B cell (primary cell): ENCODE measurements around the gene LECT2.

Source experiments
- EZH2 ChIP-seq: IDR thresholded peaks from 2 replicates; pipeline ENCODE4 v1.6.1; 2012; ENCODE audit warnings: borderline replicate concordance, low read depth, mild to moderate bottlenecking, moderate library complexity, low read length; ENCODE audit not compliant: insufficient read depth, poor library complexity, severe bottlenecking
- TF ChIP-seq, protein P1 (sequence below): fragments of 200-600 bp; IDR thresholded peaks from one replicate; pipeline ENCODE4 v1.8.0; 2022; ENCODE audit warnings: antibody characterized with exemption, mild to moderate bottlenecking

DNA sequence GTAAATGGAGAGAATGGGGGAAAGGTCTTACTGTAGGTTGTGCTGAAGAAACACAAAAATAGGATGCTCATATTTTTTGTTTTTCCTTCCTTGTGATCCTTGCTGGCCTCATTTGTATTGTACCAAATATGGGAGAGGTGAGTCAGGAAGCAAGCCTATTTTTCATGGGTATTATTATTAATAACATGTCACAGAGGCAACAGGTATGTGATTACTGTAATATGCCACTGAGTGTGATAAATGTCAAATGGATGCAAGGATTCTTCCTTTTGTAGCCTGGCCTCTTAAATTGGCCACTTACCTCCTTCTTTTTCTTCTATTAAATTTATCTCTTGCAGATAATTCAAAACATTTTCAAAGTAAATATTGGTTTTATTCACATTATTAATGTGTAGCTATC is 10.2 kb downstream of the LECT2 start:
- TF ChIP-seq, protein P1, sequence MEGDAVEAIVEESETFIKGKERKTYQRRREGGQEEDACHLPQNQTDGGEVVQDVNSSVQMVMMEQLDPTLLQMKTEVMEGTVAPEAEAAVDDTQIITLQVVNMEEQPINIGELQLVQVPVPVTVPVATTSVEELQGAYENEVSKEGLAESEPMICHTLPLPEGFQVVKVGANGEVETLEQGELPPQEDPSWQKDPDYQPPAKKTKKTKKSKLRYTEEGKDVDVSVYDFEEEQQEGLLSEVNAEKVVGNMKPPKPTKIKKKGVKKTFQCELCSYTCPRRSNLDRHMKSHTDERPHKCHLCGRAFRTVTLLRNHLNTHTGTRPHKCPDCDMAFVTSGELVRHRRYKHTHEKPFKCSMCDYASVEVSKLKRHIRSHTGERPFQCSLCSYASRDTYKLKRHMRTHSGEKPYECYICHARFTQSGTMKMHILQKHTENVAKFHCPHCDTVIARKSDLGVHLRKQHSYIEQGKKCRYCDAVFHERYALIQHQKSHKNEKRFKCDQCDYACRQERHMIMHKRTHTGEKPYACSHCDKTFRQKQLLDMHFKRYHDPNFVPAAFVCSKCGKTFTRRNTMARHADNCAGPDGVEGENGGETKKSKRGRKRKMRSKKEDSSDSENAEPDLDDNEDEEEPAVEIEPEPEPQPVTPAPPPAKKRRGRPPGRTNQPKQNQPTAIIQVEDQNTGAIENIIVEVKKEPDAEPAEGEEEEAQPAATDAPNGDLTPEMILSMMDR: no peak
- TF ChIP-seq EZH2: no peak
